Nucleus accumbens (tissue), 56 donors: ENCODE results near the gene NPLOC4.

ENCODE experiments used
- DNase-seq, 56 donors: peaks; one replicate each; lab custom pipeline; 2025; lab: John Stamatoyannopoulos, UW

The NPLOC4 gene

GRCh38 chr17:81665205-81666091 lies 28.5 kb upstream of the NPLOC4 start:
- peak in 5 of 56 donors; percentile 7 to 23 (median 17) for DNase-seq

GRCh38 chr17:81664051-81664470 lies 27.1 kb upstream of the NPLOC4 start:
- no peak for DNase-seq

GRCh38 chr17:81662002-81662401 lies 25.1 kb upstream of the NPLOC4 start:
- no peak for DNase-seq

GRCh38 chr17:81660441-81660840 lies 23.5 kb upstream of the NPLOC4 start:
- no peak for DNase-seq

- DNase-seq = no peak
Observed at GRCh38 chr17:81659038-81659437, 22.1 kb upstream of the NPLOC4 start.

GRCh38 chr17:81656835-81657234 lies 19.9 kb upstream of the NPLOC4 start:
- no peak for DNase-seq

- DNase-seq = no peak
Observed at GRCh38 chr17:81656118-81656743, 19.3 kb upstream of the NPLOC4 start, which contains the start of gene PDE6G. Gene PDE6G (minus strand): TSS chr17:81656542. CDS start chr17:81653305, 3,237 bp downstream.

- no peak for DNase-seq
Observed at GRCh38 chr17:81655378-81656117, 18.6 kb upstream of the NPLOC4 start.

- DNase-seq = no peak
Observed at GRCh38 chr17:81652906-81653771, 16.2 kb upstream of the NPLOC4 start.

- no peak for DNase-seq
Observed at GRCh38 chr17:81651692-81652091, 14.8 kb upstream of the NPLOC4 start.

GRCh38 chr17:81650951-81651350 lies 14.0 kb upstream of the NPLOC4 start:
- DNase-seq = no peak

GRCh38 chr17:81648707-81649085 lies 11.8 kb upstream of the NPLOC4 start:
- DNase-seq = no peak

GRCh38 chr17:81648013-81648706 lies 11.2 kb upstream of the NPLOC4 start:
- no peak for DNase-seq

GRCh38 chr17:81647640-81648012 lies 10.7 kb upstream of the NPLOC4 start:
- no peak for DNase-seq

- DNase-seq = no peak
Observed at GRCh38 chr17:81646869-81647600, 10.1 kb upstream of the NPLOC4 start.

- DNase-seq = no peak
Observed at GRCh38 chr17:81644976-81645952, 8.4 kb upstream of the NPLOC4 start.

- no peak for DNase-seq
Observed at GRCh38 chr17:81644496-81644895, 7.6 kb upstream of the NPLOC4 start.
